HEK293 (cell line): ENCODE data around the gene KIAA1671.

Source experiments
- CTCF ChIA-PET: fragments of 350-600 bp; formaldehyde crosslinking; extraction: SDS; loops from one replicate; lab custom pipeline; 2021; ENCODE audit warnings: antibody characterized with exemption; lab: Yijun Ruan, JAX
- POLR2A ChIA-PET: fragments of 300-600 bp; formaldehyde crosslinking; extraction: SDS; loops from one replicate; lab custom pipeline; 2020; ENCODE audit warnings: antibody characterized with exemption, inconsistent platforms; lab: Yijun Ruan, JAX
- H3K27ac ChIP-seq: fragments of 200-500 bp; sonication (Bioruptor generic); 2 replicates; pipeline ENCODE4 v1.5.1; 2014; ENCODE audit warnings: low read depth, low read length, control low read depth, inconsistent platforms; ENCODE audit errors: extremely low read depth
- H3K36me3 ChIP-seq, 2 experiments: fragments of 200-500 bp in 1 of 2; sonication (Bioruptor generic) in 1 of 2; 1 replicate in 1 of 2; 2 replicates in 1 of 2; pipeline ENCODE4 v1.5.1; 2014 to 2017; ENCODE audit warnings: inconsistent platforms in 2 of 2, low read length in 2 of 2; ENCODE audit not compliant: control insufficient read depth in 2 of 2, insufficient read depth in 1 of 2
- H3K4me1 ChIP-seq: fragments of 200-500 bp; sonication (Bioruptor generic); 2 replicates; pipeline ENCODE4 v1.5.1; 2014; ENCODE audit warnings: mild to moderate bottlenecking, low read length, inconsistent platforms; ENCODE audit not compliant: control insufficient read depth, insufficient read depth
- H3K4me3 ChIP-seq: 2 replicates; pipeline ENCODE4 v1.5.1; 2011; ENCODE audit warnings: low read depth, mild to moderate bottlenecking, control low read depth, low read length, moderate library complexity
- H3K9me3 ChIP-seq: fragments of 200-500 bp; sonication (Bioruptor generic); 2 replicates; pipeline ENCODE4 v1.5.1; 2014; ENCODE audit warnings: low read depth, low read length, inconsistent platforms; ENCODE audit not compliant: control insufficient read depth, insufficient read depth
- BCL11A ChIP-seq: fragments of 450-650 bp; formaldehyde crosslinking; IDR thresholded peaks from 2 replicates; pipeline ENCODE4 v1.5.1; 2016; ENCODE audit warnings: low read depth, missing biosample characterization, missing genetic modification characterization
- GLIS2 ChIP-seq: fragments of 450-650 bp; formaldehyde crosslinking; IDR thresholded peaks from 2 replicates; pipeline ENCODE4 v1.5.1; 2016; ENCODE audit warnings: missing biosample characterization, missing genetic modification characterization
- IKZF3 ChIP-seq: fragments of 450-650 bp; IDR thresholded peaks from 2 replicates; pipeline ENCODE4 v1.5.0; 2018; ENCODE audit warnings: missing biosample characterization, mild to moderate bottlenecking, missing genetic modification characterization, moderate library complexity
- KLF16 ChIP-seq: fragments of 450-650 bp; formaldehyde crosslinking; IDR thresholded peaks from 2 replicates; pipeline ENCODE4 v1.5.1; 2017; ENCODE audit warnings: missing biosample characterization, missing genetic modification characterization
- KLF7 ChIP-seq: fragments of 450-650 bp; formaldehyde crosslinking; IDR thresholded peaks from 2 replicates; pipeline ENCODE4 v1.5.1; 2016; ENCODE audit warnings: missing biosample characterization, missing genetic modification characterization, borderline replicate concordance
- KLF9 ChIP-seq: fragments of 450-650 bp; formaldehyde crosslinking; IDR thresholded peaks from 2 replicates; pipeline ENCODE4 v1.5.1; 2016; ENCODE audit warnings: missing biosample characterization, missing genetic modification characterization, low read depth
- REPIN1 ChIP-seq: fragments of 450-650 bp; formaldehyde crosslinking; IDR thresholded peaks from 2 replicates; pipeline ENCODE4 v1.5.1; 2017; ENCODE audit warnings: missing biosample characterization, missing genetic modification characterization, low read depth
- SCRT2 ChIP-seq: fragments of 450-650 bp; formaldehyde crosslinking; IDR thresholded peaks from 2 replicates; pipeline ENCODE4 v1.5.1; 2016; ENCODE audit warnings: missing biosample characterization, missing genetic modification characterization
- SETDB1 ChIP-seq: IDR thresholded peaks from one replicate; pipeline ENCODE4 v1.6.1; 2017; ENCODE audit warnings: mild to moderate bottlenecking, low read length, moderate library complexity, mixed read lengths; ENCODE audit not compliant: insufficient read length
- ZBTB17 ChIP-seq: fragments of 450-650 bp; formaldehyde crosslinking; IDR thresholded peaks from 2 replicates; pipeline ENCODE4 v1.5.1; 2016; ENCODE audit warnings: missing biosample characterization, missing genetic modification characterization
- ZBTB20 ChIP-seq: fragments of 450-650 bp; formaldehyde crosslinking; IDR thresholded peaks from 2 replicates; pipeline ENCODE4 v1.5.1; 2016; ENCODE audit warnings: missing biosample characterization, missing genetic modification characterization
- ZBTB48 ChIP-seq: fragments of 450-650 bp; formaldehyde crosslinking; IDR thresholded peaks from 2 replicates; pipeline ENCODE4 v1.5.1; 2016; ENCODE audit warnings: missing biosample characterization, missing genetic modification characterization
- ZFP37 ChIP-seq: fragments of 450-650 bp; formaldehyde crosslinking; IDR thresholded peaks from 2 replicates; pipeline ENCODE4 v1.5.1; 2016; ENCODE audit warnings: missing biosample characterization, missing genetic modification characterization
- ZFP41 ChIP-seq: fragments of 450-650 bp; formaldehyde crosslinking; IDR thresholded peaks from 2 replicates; pipeline ENCODE4 v1.5.1; 2016; ENCODE audit warnings: missing biosample characterization, missing genetic modification characterization, borderline replicate concordance
- ZNF114 ChIP-seq: fragments of 450-650 bp; formaldehyde crosslinking; IDR thresholded peaks from 2 replicates; pipeline ENCODE4 v1.5.0; 2017; ENCODE audit warnings: missing biosample characterization, missing genetic modification characterization
- ZNF121 ChIP-seq: fragments of 450-650 bp; formaldehyde crosslinking; IDR thresholded peaks from 2 replicates; pipeline ENCODE4 v1.5.1; 2016; ENCODE audit warnings: missing biosample characterization, missing genetic modification characterization
- ZNF140 ChIP-seq: fragments of 450-650 bp; formaldehyde crosslinking; IDR thresholded peaks from 2 replicates; pipeline ENCODE4 v1.5.1; 2016; ENCODE audit warnings: missing biosample characterization, missing genetic modification characterization
- ZNF2 ChIP-seq: fragments of 450-650 bp; formaldehyde crosslinking; IDR thresholded peaks from 2 replicates; pipeline ENCODE4 v1.5.1; 2016; ENCODE audit warnings: missing biosample characterization, missing genetic modification characterization
- ZNF211 ChIP-seq: fragments of 450-650 bp; formaldehyde crosslinking; IDR thresholded peaks from 2 replicates; pipeline ENCODE4 v1.5.1; 2016; ENCODE audit warnings: low read depth, missing biosample characterization, missing genetic modification characterization
- ZNF214 ChIP-seq: fragments of 450-650 bp; formaldehyde crosslinking; IDR thresholded peaks from 2 replicates; pipeline ENCODE4 v1.5.1; 2017; ENCODE audit warnings: missing biosample characterization, mild to moderate bottlenecking, missing genetic modification characterization, borderline replicate concordance
- ZNF350 ChIP-seq: fragments of 450-650 bp; formaldehyde crosslinking; IDR thresholded peaks from 2 replicates; pipeline ENCODE4 v1.5.0; 2017; ENCODE audit warnings: missing biosample characterization, mild to moderate bottlenecking, missing genetic modification characterization
- ZNF391 ChIP-seq: fragments of 450-650 bp; formaldehyde crosslinking; IDR thresholded peaks from 2 replicates; pipeline ENCODE4 v1.5.1; 2016; ENCODE audit warnings: low read depth, missing biosample characterization, missing genetic modification characterization, borderline replicate concordance
- ZNF404 ChIP-seq: fragments of 450-650 bp; formaldehyde crosslinking; IDR thresholded peaks from 2 replicates; pipeline ENCODE4 v1.5.1; 2017; ENCODE audit warnings: missing biosample characterization, missing genetic modification characterization
- ZNF48 ChIP-seq: fragments of 450-650 bp; formaldehyde crosslinking; IDR thresholded peaks from 2 replicates; pipeline ENCODE4 v1.5.1; 2016; ENCODE audit warnings: missing biosample characterization, missing genetic modification characterization
- ZNF558 ChIP-seq: fragments of 450-650 bp; formaldehyde crosslinking; IDR thresholded peaks from 2 replicates; pipeline ENCODE4 v1.5.1; 2016; ENCODE audit warnings: missing biosample characterization, missing genetic modification characterization
- ZNF571 ChIP-seq: fragments of 450-650 bp; formaldehyde crosslinking; IDR thresholded peaks from 2 replicates; pipeline ENCODE4 v1.5.0; 2017; ENCODE audit warnings: missing biosample characterization, missing genetic modification characterization
- ZNF76 ChIP-seq: fragments of 450-650 bp; formaldehyde crosslinking; IDR thresholded peaks from 2 replicates; pipeline ENCODE4; 2016; ENCODE audit warnings: low read depth, missing biosample characterization, missing genetic modification characterization, borderline replicate concordance
- TF ChIP-seq, protein P1 (sequence below): fragments of 450-650 bp; formaldehyde crosslinking; optimal IDR thresholded peaks from 2 replicates; pipeline ENCODE3; 2016; ENCODE audit warnings: missing biosample characterization, mild to moderate bottlenecking, missing genetic modification characterization
- TF ChIP-seq, protein P2 (sequence below): fragments of 450-650 bp; formaldehyde crosslinking; IDR thresholded peaks from 2 replicates; pipeline ENCODE4 v1.5.1; 2016; ENCODE audit warnings: missing biosample characterization, missing genetic modification characterization
- TF ChIP-seq, protein P3 (sequence below): fragments of 450-650 bp; formaldehyde crosslinking; IDR thresholded peaks from 2 replicates; pipeline ENCODE4 v1.5.1; 2016; ENCODE audit warnings: missing biosample characterization, missing genetic modification characterization

KIAA1671 gene

DNA sequence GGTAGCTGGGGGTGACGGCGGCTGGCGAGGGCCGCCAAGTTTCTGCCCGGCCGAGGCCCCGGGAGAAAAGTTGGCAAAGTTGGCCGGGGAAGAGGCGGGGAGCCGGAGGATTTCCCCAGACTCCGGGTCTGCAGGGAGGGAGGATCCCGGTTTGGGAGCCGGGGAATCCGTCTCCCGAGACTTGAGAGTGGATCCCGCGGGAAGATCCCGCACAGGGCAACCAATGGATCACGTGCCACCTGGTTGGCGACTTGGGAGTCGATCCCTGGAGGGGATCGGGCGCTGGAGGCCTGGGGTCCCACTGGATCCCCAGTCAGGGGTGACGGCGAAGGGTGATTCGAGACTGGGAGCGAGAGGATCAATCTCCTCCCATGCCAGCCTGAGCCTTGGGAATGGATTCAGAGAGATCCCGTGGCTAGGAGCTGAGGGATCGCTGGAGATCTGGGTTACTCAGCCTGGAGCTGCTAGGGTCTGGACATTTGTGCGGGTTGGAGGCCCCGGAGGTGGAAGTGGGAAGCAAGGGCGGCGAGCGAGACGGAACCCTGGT is 394 bp downstream of the KIAA1671 start (continued):
- no peak for TF ChIP-seq ZNF211 (tag by site-specific recombination)
- TF ChIP-seq ZNF571 (tag by site-specific recombination), result no peak
- TF ChIP-seq ZNF140 (tag by site-specific recombination), result no peak
- peak; percentile 87 for TF ChIP-seq ZBTB48 (tag by site-specific recombination)
- TF ChIP-seq ZNF121 (tag by site-specific recombination), result 0 out of 2 replicates have a peak, but pooled peaks have one; percentile 32
- peak; percentile 80 for TF ChIP-seq GLIS2 (tag by site-specific recombination)
- peak; percentile 94 for TF ChIP-seq IKZF3 (tag by site-specific recombination)
- 0 out of 2 replicates have a peak, but pooled peaks have one; percentile 22 for TF ChIP-seq ZNF76 (tag by site-specific recombination)
- TF ChIP-seq ZFP37, result 0 out of 2 replicates have a peak, but pooled peaks have one; percentile 40
- peak; percentile 98 for TF ChIP-seq ZBTB17 (tag by site-specific recombination)
- no peak for TF ChIP-seq SETDB1
- TF ChIP-seq, protein P1, sequence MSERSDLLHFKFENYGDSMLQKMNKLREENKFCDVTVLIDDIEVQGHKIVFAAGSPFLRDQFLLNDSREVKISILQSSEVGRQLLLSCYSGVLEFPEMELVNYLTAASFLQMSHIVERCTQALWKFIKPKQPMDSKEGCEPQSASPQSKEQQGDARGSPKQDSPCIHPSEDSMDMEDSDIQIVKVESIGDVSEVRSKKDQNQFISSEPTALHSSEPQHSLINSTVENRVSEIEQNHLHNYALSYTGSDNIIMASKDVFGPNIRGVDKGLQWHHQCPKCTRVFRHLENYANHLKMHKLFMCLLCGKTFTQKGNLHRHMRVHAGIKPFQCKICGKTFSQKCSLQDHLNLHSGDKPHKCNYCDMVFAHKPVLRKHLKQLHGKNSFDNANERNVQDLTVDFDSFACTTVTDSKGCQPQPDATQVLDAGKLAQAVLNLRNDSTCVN (tag by site-specific recombination), result no peak
- no peak for TF ChIP-seq REPIN1
- no peak for TF ChIP-seq ZFP41

DNA sequence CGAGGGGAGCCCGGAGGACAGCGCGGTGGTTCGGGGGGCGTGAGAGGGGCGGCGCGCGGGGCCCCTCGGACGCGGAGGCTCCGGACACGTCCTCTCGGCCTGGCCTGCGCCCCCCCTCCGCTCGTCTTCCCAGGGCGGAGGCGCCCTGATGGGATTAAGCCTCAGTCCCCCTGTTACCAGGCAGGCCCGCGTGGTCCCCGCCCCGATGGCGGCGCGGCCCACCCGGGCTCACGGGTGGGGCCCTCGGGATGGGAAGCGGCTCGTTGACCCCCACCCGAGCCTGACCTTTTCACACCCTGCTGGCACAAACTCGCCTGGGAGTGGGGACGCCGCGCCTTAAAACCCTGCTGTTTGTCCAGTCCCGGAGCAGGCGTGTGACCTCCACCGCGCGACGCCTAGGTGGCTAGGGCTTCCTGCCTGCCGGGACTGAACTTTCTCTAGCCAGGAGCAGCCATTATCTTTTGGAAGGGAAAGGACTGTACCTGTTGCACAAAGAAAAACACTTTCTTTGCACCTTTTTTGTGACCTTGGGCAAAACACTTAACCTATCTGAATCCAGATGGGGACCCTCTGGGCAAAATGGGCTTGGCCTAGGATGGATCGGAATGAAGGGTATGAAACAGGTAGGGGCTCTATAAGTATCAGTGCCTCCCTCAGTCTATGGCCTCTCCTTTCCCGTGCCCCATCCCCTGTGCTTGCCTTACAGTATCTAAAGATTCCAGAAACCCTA is 1.0 kb downstream of the KIAA1671 start:
- Histone ChIP-seq H3K4me3 (peak overlapping the region; percentile 79), H3K4me1 (peaks cover 10% of the 10 kb centered on the region; the same call in 1 of the 2 replicates), H3K9me3 (no peaks in the 10 kb centered on the region), H3K36me3 (no peaks in the 10 kb centered on the region), H3K27ac (peak overlapping the region; percentile 82)
- ChIA-PET CTCF (interaction anchor here (0.7 to 7.9 kb wide), 8 partner anchors 8 to 248 kb away, joined by 3 to 66 read pairs (median 4); no protein-coding TSS in a partner anchor), POLR2A (interaction anchor here (0.5 to 1.0 kb wide), 2 partner anchors 55 to 68 kb away, joined by 4 to 5 read pairs; no protein-coding TSS in a partner anchor)
- no peak for TF ChIP-seq ZNF558
- peak; percentile 29; the same call in 1 of the 2 replicates for TF ChIP-seq KLF16
- no peak for TF ChIP-seq KLF7 (tag by site-specific recombination)
- TF ChIP-seq, protein P2, sequence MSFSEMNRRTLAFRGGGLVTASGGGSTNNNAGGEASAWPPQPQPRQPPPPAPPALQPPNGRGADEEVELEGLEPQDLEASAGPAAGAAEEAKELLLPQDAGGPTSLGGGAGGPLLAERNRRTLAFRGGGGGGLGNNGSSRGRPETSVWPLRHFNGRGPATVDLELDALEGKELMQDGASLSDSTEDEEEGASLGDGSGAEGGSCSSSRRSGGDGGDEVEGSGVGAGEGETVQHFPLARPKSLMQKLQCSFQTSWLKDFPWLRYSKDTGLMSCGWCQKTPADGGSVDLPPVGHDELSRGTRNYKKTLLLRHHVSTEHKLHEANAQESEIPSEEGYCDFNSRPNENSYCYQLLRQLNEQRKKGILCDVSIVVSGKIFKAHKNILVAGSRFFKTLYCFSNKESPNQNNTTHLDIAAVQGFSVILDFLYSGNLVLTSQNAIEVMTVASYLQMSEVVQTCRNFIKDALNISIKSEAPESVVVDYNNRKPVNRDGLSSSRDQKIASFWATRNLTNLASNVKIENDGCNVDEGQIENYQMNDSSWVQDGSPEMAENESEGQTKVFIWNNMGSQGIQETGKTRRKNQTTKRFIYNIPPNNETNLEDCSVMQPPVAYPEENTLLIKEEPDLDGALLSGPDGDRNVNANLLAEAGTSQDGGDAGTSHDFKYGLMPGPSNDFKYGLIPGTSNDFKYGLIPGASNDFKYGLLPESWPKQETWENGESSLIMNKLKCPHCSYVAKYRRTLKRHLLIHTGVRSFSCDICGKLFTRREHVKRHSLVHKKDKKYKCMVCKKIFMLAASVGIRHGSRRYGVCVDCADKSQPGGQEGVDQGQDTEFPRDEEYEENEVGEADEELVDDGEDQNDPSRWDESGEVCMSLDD (tag by site-specific recombination), result peak; percentile 68
- peak; percentile 58; the same call in 1 of the 2 replicates for TF ChIP-seq ZBTB20 (tag by site-specific recombination)
- TF ChIP-seq ZNF114 (tag by site-specific recombination), result no peak
- peak; percentile 82 for TF ChIP-seq KLF9 (tag by site-specific recombination)
- TF ChIP-seq BCL11A (tag by site-specific recombination), result no peak
- no peak for TF ChIP-seq ZNF214
- no peak for TF ChIP-seq ZNF2 (tag by site-specific recombination)
- TF ChIP-seq ZNF404, result no peak
- peak; percentile 98 for TF ChIP-seq SCRT2 (tag by site-specific recombination)
- TF ChIP-seq, protein P3, sequence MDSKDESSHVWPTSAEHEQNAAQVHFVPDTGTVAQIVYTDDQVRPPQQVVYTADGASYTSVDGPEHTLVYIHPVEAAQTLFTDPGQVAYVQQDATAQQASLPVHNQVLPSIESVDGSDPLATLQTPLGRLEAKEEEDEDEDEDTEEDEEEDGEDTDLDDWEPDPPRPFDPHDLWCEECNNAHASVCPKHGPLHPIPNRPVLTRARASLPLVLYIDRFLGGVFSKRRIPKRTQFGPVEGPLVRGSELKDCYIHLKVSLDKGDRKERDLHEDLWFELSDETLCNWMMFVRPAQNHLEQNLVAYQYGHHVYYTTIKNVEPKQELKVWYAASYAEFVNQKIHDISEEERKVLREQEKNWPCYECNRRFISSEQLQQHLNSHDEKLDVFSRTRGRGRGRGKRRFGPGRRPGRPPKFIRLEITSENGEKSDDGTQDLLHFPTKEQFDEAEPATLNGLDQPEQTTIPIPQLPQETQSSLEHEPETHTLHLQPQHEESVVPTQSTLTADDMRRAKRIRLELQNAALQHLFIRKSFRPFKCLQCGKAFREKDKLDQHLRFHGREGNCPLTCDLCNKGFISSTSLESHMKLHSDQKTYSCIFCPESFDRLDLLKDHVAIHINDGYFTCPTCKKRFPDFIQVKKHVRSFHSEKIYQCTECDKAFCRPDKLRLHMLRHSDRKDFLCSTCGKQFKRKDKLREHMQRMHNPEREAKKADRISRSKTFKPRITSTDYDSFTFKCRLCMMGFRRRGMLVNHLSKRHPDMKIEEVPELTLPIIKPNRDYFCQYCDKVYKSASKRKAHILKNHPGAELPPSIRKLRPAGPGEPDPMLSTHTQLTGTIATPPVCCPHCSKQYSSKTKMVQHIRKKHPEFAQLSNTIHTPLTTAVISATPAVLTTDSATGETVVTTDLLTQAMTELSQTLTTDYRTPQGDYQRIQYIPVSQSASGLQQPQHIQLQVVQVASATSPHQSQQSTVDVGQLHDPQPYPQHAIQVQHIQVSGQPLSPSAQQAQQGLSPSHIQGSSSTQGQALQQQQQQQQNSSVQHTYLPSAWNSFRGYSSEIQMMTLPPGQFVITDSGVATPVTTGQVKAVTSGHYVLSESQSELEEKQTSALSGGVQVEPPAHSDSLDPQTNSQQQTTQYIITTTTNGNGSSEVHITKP, result peak; percentile 83
- no peak for TF ChIP-seq ZNF391 (tag by site-specific recombination)
- TF ChIP-seq ZNF350 (tag by site-specific recombination), result no peak
- TF ChIP-seq ZNF48 (tag by site-specific recombination), result no peak
- TF ChIP-seq ZNF121 (tag by site-specific recombination), result no peak
